AG09319 (cell line): ENCODE results near the gene TCEAL4.

ENCODE experiments used
- DNase-seq: peaks from one replicate; pipeline ENCODE4 v3.0.0-alpha.2; 2010; ENCODE audit warnings: low read depth; ENCODE audit errors: extremely low read depth
- TF ChIP-seq, protein P1 (sequence below): IDR thresholded peaks from 2 replicates; pipeline ENCODE4 v1.5.1; 2011; ENCODE audit warnings: low read depth, mild to moderate bottlenecking, inconsistent platforms, low read length, moderate library complexity

Gene TCEAL4

DNA sequence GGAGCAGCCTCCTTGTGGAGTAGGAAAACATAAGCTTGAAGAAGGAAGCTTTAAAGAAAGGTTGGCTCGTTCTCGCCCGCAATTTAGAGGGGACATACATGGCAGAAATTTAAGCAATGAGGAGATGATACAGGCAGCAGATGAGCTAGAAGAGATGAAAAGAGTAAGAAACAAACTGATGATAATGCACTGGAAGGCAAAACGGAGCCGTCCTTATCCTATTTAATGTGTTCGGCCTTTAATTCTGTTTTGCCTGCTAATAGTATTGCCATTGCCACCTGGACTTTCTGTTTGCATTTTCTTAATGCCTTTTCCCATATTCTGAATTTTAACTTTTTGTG is 44.8 kb downstream of the TCEAL4 start:
- TF ChIP-seq, protein P1, sequence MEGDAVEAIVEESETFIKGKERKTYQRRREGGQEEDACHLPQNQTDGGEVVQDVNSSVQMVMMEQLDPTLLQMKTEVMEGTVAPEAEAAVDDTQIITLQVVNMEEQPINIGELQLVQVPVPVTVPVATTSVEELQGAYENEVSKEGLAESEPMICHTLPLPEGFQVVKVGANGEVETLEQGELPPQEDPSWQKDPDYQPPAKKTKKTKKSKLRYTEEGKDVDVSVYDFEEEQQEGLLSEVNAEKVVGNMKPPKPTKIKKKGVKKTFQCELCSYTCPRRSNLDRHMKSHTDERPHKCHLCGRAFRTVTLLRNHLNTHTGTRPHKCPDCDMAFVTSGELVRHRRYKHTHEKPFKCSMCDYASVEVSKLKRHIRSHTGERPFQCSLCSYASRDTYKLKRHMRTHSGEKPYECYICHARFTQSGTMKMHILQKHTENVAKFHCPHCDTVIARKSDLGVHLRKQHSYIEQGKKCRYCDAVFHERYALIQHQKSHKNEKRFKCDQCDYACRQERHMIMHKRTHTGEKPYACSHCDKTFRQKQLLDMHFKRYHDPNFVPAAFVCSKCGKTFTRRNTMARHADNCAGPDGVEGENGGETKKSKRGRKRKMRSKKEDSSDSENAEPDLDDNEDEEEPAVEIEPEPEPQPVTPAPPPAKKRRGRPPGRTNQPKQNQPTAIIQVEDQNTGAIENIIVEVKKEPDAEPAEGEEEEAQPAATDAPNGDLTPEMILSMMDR, result no peak
- no peak for DNase-seq

DNA sequence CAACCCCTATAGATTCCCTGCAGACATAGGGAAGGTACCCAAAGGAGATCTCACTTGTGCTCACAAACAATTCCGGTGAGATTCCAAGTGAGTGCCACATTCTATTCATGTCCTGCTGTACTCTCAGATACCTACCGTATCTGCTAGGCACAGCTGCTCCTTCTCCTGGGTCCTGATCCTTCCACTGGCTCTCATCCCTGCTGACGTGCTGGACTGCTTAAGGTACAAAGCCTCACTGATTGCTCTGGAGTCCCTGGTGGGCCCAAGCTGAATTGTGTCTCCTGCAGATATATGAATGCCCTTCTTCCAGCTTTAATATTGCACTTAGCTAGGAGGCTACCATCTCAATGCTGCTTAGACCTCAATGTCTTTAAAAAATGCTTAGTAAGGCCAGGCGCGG is 45.8 kb downstream of the TCEAL4 start:
- no peak for DNase-seq
- TF ChIP-seq, protein P1, result no peak

DNA sequence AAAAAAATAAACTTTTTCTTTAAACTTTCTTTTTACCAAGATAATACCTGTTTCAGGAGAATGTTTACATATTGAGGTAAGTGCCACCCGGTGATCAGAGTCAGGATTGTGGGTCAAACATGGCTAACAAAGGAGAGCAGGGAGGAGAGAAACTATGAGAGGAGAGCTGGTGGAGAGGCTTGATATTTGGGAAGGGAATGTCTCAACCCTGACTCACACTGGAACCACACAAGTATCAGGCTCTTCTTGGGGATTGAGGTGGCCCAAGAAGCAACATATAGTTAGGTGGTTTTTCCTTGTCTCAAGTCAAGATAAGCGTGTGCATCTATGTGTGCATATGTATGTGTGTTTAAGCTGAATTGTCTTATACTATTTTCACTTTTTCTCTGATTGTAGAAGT is 50.1 kb downstream of the TCEAL4 start:
- TF ChIP-seq, protein P1, result no peak
- DNase-seq, result no peak
